MM.1S (cell line): ENCODE results near the gene ARID1A.

ENCODE experiments used
- EZH2 ChIP-seq: fragments of 300-600 bp; sonication (generic); optimal IDR thresholded peaks from 2 replicates; pipeline ENCODE3; 2017; ENCODE audit warnings: low read depth, mild to moderate bottlenecking, antibody characterized with exemption, low read length, mixed read lengths
- EZH2phosphoT487 ChIP-seq: fragments of 300-600 bp; sonication (generic); IDR thresholded peaks from 2 replicates; pipeline ENCODE4 v1.6.1; 2018; ENCODE audit warnings: antibody characterized with exemption, low read length
- TF ChIP-seq, protein P1 (sequence below): fragments of 300-600 bp; sonication (generic); IDR thresholded peaks from 2 replicates; pipeline ENCODE4 v1.5.1; 2016; ENCODE audit warnings: antibody characterized with exemption, low read length, mixed read lengths

DNA sequence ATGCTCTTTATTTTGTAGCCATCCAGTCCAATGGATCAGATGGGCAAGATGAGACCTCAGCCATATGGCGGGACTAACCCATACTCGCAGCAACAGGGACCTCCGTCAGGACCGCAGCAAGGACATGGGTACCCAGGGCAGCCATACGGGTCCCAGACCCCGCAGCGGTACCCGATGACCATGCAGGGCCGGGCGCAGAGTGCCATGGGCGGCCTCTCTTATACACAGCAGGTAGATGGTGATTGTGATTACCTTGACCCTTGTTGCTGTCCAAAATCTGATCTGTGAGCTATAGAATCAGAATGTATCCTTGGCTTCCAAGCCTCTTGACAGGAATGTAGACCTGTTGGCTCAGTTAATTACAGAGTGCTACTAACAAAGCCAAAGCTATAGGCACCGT lies 33.8 kb downstream of the ARID1A start:
- TF ChIP-seq, protein P1, sequence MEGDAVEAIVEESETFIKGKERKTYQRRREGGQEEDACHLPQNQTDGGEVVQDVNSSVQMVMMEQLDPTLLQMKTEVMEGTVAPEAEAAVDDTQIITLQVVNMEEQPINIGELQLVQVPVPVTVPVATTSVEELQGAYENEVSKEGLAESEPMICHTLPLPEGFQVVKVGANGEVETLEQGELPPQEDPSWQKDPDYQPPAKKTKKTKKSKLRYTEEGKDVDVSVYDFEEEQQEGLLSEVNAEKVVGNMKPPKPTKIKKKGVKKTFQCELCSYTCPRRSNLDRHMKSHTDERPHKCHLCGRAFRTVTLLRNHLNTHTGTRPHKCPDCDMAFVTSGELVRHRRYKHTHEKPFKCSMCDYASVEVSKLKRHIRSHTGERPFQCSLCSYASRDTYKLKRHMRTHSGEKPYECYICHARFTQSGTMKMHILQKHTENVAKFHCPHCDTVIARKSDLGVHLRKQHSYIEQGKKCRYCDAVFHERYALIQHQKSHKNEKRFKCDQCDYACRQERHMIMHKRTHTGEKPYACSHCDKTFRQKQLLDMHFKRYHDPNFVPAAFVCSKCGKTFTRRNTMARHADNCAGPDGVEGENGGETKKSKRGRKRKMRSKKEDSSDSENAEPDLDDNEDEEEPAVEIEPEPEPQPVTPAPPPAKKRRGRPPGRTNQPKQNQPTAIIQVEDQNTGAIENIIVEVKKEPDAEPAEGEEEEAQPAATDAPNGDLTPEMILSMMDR, result no peak
- no peak for TF ChIP-seq EZH2phosphoT487
- no peak for TF ChIP-seq EZH2
